GM12872 (cell line): ENCODE results near the gene CD82.

Experiments
- TF ChIP-seq, protein P1 (sequence below): IDR thresholded peaks from 3 replicates; pipeline ENCODE4 v1.5.1; 2011; ENCODE audit warnings: low read depth, mild to moderate bottlenecking, low read length, moderate library complexity; ENCODE audit not compliant: insufficient read depth

The CD82 gene

GRCh38 chr11:44559207-44559939 is 6.1 kb upstream of the CD82 start:
- TF ChIP-seq, protein P1, sequence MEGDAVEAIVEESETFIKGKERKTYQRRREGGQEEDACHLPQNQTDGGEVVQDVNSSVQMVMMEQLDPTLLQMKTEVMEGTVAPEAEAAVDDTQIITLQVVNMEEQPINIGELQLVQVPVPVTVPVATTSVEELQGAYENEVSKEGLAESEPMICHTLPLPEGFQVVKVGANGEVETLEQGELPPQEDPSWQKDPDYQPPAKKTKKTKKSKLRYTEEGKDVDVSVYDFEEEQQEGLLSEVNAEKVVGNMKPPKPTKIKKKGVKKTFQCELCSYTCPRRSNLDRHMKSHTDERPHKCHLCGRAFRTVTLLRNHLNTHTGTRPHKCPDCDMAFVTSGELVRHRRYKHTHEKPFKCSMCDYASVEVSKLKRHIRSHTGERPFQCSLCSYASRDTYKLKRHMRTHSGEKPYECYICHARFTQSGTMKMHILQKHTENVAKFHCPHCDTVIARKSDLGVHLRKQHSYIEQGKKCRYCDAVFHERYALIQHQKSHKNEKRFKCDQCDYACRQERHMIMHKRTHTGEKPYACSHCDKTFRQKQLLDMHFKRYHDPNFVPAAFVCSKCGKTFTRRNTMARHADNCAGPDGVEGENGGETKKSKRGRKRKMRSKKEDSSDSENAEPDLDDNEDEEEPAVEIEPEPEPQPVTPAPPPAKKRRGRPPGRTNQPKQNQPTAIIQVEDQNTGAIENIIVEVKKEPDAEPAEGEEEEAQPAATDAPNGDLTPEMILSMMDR = no peak

GRCh38 chr11:44561275-44561805 is 4.1 kb upstream of the CD82 start:
- TF ChIP-seq, protein P1 = no peak

GRCh38 chr11:44561964-44562734 is 3.3 kb upstream of the CD82 start:
- TF ChIP-seq, protein P1 = no peak

DNA sequence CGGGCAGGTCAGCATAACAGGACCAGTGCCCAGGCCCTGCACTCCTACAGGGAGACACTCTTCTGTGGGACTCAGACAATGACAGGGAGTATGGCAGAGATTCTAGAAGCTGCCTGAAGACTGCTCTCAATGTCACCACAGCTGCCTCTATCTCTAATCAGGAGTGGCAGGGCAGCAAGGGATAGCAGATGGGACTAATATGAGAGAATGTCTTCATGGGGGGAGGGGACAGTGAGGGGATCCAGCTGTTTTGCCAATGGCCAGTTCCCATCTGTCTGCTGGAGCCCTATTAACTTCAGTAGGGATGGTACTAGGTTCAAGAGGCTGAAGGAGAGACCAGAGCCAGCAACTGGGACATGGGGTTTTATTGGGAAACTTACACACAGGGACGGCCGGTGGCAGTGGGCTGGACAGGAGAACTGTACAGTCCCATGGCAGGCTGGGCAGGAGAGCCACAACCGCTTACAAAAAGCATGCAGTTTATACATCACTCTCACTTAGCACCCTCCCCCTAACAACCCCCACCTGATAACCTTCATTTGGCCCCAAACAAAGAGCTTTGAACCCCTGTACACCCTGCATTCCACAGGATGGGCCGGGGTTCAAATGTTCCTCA is 2.5 kb upstream of the CD82 start:
- TF ChIP-seq, protein P1 = no peak

DNA sequence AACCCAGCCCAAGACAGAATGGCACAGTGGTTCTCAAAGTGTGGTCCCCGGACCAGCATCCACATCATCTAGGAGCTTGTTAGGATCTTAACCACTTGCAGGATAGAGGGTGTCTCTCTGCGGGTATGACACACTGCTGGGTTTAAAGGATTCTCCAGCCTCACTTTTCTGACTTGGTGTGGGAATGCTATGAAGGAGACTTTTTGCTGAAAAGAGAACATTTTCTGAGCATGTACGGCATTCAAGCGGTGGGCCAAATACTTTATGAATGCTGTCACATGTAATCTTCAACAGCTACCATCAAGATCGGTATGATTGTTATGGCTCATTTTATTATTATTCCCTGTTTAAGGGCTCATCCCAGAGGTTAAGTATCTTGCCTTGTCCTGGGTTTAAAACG is 1.8 kb upstream of the CD82 start:
- TF ChIP-seq, protein P1 = no peak

GRCh38 chr11:44564166-44564565 is 1.3 kb upstream of the CD82 start:
- TF ChIP-seq, protein P1 = no peak

GRCh38 chr11:44564670-44565210 is 723 bp upstream of the CD82 start:
- TF ChIP-seq, protein P1 = no peak
